Measurements from ENCODE around the gene DLL4.
A peak's percentile ranks its signal among the peaks of the same experiment; 100 is the strongest.

The DLL4 gene

GRCh38 chr15:40892447-40893012 lies 36.6 kb upstream of the DLL4 start:
- no peak for DNase-seq (ENCODE audit: low spot score)
- TF ChIP-seq, protein P1, sequence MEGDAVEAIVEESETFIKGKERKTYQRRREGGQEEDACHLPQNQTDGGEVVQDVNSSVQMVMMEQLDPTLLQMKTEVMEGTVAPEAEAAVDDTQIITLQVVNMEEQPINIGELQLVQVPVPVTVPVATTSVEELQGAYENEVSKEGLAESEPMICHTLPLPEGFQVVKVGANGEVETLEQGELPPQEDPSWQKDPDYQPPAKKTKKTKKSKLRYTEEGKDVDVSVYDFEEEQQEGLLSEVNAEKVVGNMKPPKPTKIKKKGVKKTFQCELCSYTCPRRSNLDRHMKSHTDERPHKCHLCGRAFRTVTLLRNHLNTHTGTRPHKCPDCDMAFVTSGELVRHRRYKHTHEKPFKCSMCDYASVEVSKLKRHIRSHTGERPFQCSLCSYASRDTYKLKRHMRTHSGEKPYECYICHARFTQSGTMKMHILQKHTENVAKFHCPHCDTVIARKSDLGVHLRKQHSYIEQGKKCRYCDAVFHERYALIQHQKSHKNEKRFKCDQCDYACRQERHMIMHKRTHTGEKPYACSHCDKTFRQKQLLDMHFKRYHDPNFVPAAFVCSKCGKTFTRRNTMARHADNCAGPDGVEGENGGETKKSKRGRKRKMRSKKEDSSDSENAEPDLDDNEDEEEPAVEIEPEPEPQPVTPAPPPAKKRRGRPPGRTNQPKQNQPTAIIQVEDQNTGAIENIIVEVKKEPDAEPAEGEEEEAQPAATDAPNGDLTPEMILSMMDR (IDR thresholded peaks at IDR 0.05; ENCODE audit: extremely low read depth, missing control alignments): no peak

DNA sequence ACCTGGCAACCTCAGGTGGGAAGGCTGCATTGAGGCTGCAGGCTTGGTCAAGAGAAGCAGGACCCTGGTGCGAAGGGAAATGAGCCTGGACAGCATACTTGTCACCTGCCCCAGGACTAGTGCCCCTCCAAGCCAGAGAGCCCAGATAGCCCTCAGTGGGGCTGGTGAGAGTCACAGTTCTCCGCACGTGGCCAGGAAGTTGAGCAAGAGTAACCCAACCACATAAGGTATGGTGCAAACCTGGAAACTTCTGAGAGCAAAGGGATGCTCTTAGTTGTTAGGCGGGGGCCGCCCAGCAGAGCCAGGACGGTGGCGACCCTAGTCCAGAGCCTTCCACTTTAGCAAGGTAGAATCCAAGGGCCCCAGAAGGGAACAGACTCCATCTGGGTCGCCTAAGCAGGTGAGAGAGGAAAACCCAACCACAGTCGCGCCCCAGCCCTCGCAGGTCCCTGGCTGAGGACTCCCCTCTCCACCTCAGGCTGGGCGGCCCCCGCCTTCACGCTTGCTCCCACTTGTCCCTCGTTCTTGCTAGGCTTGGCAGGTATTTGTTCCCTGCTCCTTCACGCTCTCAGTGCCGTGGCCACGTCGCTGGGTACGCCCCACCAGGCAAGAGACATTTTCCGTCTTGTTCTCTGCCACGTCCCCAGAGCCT lies 36.0 kb upstream of the DLL4 start:
- TF ChIP-seq, protein P1 (IDR thresholded peaks at IDR 0.05; ENCODE audit: extremely low read depth, missing control alignments): no peak
- no peak for DNase-seq (ENCODE audit: low spot score)

DNA sequence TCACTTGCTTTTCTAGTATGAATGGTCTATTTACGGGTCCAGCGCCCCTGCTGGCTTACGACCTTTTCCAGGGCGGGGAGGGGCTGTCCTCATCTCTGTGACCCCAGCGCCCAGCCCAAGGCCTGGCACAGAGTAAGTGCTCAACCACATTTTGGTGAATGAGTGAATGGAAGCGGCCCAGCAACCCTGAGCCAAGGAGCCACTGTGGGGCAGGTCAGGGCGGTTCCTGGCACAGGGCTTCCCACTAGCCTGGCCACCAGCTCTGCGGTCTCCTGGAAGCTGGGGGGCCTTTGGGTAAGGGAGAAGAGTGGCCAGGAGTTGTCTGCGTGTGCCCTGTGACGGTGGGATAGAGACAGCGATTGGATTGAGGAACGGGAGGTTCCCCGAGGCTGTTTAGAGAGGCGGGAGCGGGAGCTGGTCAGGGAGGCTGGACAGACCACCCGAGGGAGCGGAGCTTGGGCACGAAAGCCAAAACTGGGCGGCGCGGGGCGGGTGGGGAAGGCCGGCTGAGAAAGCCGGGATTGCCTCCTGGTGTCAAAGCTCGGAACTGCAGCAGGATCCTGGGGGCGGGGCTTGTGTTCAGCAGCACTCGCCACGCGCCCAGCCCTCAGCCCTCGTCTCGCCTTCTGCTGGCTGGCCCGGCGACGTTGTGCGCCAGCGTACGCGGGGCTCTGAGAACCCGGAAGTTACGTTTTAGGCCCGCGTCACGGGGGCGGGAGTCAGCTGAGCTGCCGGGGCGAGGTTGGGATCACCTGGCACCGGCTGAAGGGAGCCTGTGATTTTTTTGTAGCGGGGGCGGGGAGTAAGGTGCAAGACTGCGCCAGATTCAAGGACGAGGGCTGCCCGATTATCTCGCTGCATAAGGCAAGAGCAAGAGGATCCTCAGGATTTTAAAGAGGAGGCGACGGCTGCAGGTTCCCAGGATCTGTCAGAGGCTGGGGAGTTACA lies 35.1 kb upstream of the DLL4 start, which contains the start of gene VPS18:
Gene VPS18 (plus strand): TSS at position 718 of the 948 bp plus-strand sequence. CDS start 319 bp downstream, outside the sequence.
- TF ChIP-seq, protein P1 (IDR thresholded peaks at IDR 0.05; ENCODE audit: extremely low read depth, missing control alignments): peak; percentile 85
- DNase-seq (ENCODE audit: low spot score): peak; percentile 92

DNA sequence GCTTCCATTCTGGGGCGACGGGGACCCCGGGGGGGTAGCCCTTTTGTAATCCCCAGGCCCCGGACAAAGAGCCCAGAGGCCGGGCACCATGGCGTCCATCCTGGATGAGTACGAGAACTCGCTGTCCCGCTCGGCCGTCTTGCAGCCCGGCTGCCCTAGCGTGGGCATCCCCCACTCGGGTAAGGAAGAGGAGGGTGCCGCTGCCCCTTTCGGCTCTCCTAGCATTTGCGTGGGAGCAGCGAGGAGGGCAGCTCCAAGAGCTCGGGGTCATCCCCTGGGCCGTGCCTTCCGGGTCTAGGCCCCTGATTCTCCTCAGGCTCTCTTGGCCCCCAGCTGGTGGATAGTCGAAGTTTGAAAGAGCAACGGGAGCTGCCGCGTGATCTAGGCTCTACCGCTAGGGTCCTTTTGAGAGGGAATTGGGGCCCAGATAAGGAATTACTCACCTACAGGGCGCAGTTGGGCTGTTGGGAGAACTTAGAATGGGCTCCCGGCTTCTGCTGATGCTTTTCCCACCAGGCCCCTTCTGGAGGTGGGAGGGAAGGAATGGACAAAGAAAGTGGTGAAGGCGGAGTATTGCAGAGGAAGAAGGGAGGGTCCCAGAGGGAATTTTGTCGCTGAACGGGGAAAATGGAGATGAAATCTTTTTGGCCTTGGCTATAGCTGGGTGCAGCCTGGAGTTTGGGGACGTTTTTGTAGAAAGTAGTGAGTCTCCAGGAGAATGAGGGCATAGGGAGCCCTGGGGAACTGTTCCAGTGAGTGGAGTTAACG lies 34.3 kb upstream of the DLL4 start:
- peak; percentile 70 for DNase-seq (ENCODE audit: low spot score)
- TF ChIP-seq, protein P1 (IDR thresholded peaks at IDR 0.05; ENCODE audit: extremely low read depth, missing control alignments): no peak

- TF ChIP-seq, protein P1 (IDR thresholded peaks at IDR 0.05; ENCODE audit: extremely low read depth, missing control alignments): no peak
Measured at GRCh38 chr15:40899536-40900207, 29.5 kb upstream of the DLL4 start.

GRCh38 chr15:40900256-40901052 lies 28.7 kb upstream of the DLL4 start:
- DNase-seq (ENCODE audit: low spot score): no peak
- TF ChIP-seq, protein P1 (IDR thresholded peaks at IDR 0.05; ENCODE audit: extremely low read depth, missing control alignments): no peak

More at GRCh38 chr15:40899536-40900207, 29.5 kb upstream of the DLL4 start:
- no peak for DNase-seq (ENCODE audit: low spot score)
